ENCODE data around the gene CLTA. TPM values are rescaled to one million over a fixed set of nuclear protein-coding genes. Genes with fewer than 3 reads are reported as not detected.

Gene CLTA
- total and polyA plus RNA-seq, 2 donors (not counting 3 experiments of a cell fraction or from before 2014, with no cell fraction given): 229 to 317 TPM

DNA sequence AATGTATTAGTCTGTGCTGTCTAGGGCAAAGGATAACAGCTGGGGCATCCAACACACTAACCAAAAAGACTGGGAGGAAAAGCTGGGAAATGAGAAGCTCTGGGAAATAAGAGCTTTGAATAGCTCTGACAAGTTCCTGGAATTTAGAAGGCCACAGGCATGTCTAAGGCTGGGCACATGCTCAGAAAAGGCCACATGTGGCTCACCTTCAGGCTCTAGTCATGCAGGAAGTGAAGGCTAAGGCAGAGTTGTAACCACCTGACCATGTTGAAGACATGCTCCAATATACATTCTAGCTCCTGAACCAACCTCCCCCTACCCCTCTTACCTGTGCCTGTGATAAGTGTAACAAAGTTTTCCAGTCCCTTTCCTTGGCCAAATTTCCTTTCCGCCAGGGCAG is 31.7 kb downstream of the CLTA start:
- no peaks in the 10 kb centered on the region for H3K9me3 ChIP-seq (replicated peaks; ENCODE audit: control insufficient read depth, insufficient read depth, low read length)
- H3K4me2 ChIP-seq (ENCODE audit: insufficient read depth, low read length): no peak overlapping the region
- intact Hi-C loops (cut with micrococcal nuclease): no loop called here
- H3K4me1 ChIP-seq (ENCODE audit: control insufficient read depth, extremely low read depth, insufficient read depth, low read length): peaks cover 3% of the 10 kb centered on the region
- ChIA-PET POLR2A (no interaction called here), CTCF (interaction anchor here (1.5 kb wide), 1 partner anchor 106 kb away, joined by 6 read pairs; no protein-coding TSS in a partner anchor)
- H3K9ac ChIP-seq (replicated peaks; ENCODE audit: extremely low read depth, insufficient read depth, low read length): no peak overlapping the region
- H3K27me3 ChIP-seq (ENCODE audit: control insufficient read depth in 2 of 2, insufficient read depth in 2 of 2, low read length in 2 of 2): no peaks in the 10 kb centered on the region
- no TSS peak for BruUV-seq (replicated peaks)
- H3K4me3 ChIP-seq (replicated peaks in 1 of 3; ENCODE audit: insufficient read depth in 1 of 3, low read depth in 1 of 3, low read length in 3 of 3): no peak overlapping the region
- no peak overlapping the region for H2AFZ ChIP-seq (ENCODE audit: low read depth, low read length)
- TF ChIP-seq EZH2 (IDR thresholded peaks at IDR 0.05; ENCODE audit: borderline replicate concordance, low read depth, low read length, severe bottlenecking) (no peak), JUN (IDR thresholded peaks at IDR 0.05; ENCODE audit: borderline replicate concordance, insufficient read depth, insufficient read length, low read depth) (no peak), GATA2 (IDR thresholded peaks at IDR 0.05; ENCODE audit: insufficient read depth, insufficient read length, low read depth, low read length) (no peak), POLR2AphosphoS5 (IDR thresholded peaks at IDR 0.05; ENCODE audit: insufficient read depth, low read depth, low read length) (no peak), MYC (IDR thresholded peaks at IDR 0.05; ENCODE audit: low read depth, low read length) (no peak), FOS (IDR thresholded peaks at IDR 0.05; ENCODE audit: borderline replicate concordance, insufficient read depth, low read length) (no peak), POLR2A (IDR thresholded peaks at IDR 0.05; ENCODE audit: low read depth, low read length) (no peak)
- TF ChIP-seq, protein P1, sequence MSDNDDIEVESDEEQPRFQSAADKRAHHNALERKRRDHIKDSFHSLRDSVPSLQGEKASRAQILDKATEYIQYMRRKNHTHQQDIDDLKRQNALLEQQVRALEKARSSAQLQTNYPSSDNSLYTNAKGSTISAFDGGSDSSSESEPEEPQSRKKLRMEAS (IDR thresholded peaks at IDR 0.05; ENCODE audit: insufficient read depth, insufficient read length): no peak
- TF ChIP-seq, protein P2, sequence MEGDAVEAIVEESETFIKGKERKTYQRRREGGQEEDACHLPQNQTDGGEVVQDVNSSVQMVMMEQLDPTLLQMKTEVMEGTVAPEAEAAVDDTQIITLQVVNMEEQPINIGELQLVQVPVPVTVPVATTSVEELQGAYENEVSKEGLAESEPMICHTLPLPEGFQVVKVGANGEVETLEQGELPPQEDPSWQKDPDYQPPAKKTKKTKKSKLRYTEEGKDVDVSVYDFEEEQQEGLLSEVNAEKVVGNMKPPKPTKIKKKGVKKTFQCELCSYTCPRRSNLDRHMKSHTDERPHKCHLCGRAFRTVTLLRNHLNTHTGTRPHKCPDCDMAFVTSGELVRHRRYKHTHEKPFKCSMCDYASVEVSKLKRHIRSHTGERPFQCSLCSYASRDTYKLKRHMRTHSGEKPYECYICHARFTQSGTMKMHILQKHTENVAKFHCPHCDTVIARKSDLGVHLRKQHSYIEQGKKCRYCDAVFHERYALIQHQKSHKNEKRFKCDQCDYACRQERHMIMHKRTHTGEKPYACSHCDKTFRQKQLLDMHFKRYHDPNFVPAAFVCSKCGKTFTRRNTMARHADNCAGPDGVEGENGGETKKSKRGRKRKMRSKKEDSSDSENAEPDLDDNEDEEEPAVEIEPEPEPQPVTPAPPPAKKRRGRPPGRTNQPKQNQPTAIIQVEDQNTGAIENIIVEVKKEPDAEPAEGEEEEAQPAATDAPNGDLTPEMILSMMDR (IDR thresholded peaks at IDR 0.05; ENCODE audit: extremely low read depth in 1 of 2, insufficient read depth in 1 of 2, low read depth in 1 of 2, low read length in 2 of 2): no peak
- peaks cover 27 to 28% of the 10 kb centered on the region in 2 experiments for H3K36me3 ChIP-seq (ENCODE audit: control insufficient read depth in 2 of 2, extremely low read depth in 1 of 2, insufficient read depth in 2 of 2, low read length in 2 of 2)
- H3K9me1 ChIP-seq (replicated peaks; ENCODE audit: control insufficient read depth, extremely low read depth, insufficient read depth, low read length): no peaks in the 10 kb centered on the region
- DNase-seq (ENCODE audit: low read depth, low spot score) (no peak), FAIRE-seq (no peak)
- peaks cover 5% of the 10 kb centered on the region for H3K79me2 ChIP-seq (ENCODE audit: control insufficient read depth, insufficient read depth, low read length)
- no peaks in the 10 kb centered on the region for H4K20me1 ChIP-seq (replicated peaks; ENCODE audit: control insufficient read depth, extremely low read depth, insufficient read depth, low read length)
- H3K27ac ChIP-seq (ENCODE audit: insufficient read depth, low read depth, low read length): no peak overlapping the region
- dilution Hi-C loops (cut with MboI; ENCODE audit: extremely low pct_ligation_motif_present, low sequenced_read_pairs): no loop called here

Data from endothelial cell of umbilical vein (primary cell).